Peyer's patch (tissue), 4 donors: Measurements from ENCODE around the gene PHF2.

ENCODE experiments used
- POLR2A ChIP-seq, 2 donors: fragments of 450-650 bp; IDR thresholded peaks; one replicate each; pipeline ENCODE4 v1.5.1; 2017; ENCODE audit warnings: antibody characterized with exemption in 2 of 2, mild to moderate bottlenecking in 2 of 2, moderate library complexity in 2 of 2
- TF ChIP-seq, protein P1 (sequence below), 6 experiments: fragments of 450-650 bp in 4 of 6; fragments of 200-600 bp in 2 of 6; sonication (generic) in 1 of 6; IDR thresholded peaks; one replicate each; pipeline ENCODE4 v1.5.1; 2017 to 2019; ENCODE audit warnings: antibody characterized with exemption in 6 of 6, mild to moderate bottlenecking in 3 of 6, moderate library complexity in 1 of 6

DNA sequence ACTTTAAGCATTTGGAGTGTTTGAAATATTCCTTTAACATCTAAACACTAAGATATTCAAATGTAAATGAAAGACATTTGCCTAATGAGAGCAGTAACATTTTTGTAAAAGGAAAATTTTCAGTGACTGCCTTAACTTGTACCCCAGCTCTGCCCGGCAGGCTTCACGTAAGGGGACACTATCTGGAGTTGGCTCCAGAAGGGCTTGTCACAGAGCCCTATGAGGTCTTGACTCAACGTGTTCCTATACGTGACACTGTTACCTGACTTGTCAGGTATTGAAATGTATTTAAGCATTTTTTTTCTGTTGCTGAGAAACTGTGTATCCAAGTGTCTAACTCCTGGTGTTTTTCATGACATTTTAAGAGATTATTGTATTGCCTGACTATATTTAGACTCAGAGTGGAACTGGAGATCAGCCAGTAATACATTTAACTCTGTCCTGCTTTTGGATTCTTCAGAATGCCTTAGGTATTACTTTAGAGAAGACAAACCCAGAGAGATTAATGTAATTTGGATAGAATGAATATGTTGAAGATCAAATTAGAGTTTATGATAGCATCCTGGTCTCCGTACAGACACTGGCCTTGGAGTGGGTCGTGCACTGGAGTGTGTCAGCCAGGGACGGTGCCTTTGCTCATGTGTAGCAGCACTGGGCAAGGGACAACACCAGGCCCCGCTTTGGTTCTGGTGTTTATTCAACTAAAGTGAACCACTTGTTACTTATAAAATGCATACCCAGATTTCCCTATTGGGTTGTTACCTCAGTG is 34.6 kb upstream of the PHF2 start:
- TF ChIP-seq, protein P1, sequence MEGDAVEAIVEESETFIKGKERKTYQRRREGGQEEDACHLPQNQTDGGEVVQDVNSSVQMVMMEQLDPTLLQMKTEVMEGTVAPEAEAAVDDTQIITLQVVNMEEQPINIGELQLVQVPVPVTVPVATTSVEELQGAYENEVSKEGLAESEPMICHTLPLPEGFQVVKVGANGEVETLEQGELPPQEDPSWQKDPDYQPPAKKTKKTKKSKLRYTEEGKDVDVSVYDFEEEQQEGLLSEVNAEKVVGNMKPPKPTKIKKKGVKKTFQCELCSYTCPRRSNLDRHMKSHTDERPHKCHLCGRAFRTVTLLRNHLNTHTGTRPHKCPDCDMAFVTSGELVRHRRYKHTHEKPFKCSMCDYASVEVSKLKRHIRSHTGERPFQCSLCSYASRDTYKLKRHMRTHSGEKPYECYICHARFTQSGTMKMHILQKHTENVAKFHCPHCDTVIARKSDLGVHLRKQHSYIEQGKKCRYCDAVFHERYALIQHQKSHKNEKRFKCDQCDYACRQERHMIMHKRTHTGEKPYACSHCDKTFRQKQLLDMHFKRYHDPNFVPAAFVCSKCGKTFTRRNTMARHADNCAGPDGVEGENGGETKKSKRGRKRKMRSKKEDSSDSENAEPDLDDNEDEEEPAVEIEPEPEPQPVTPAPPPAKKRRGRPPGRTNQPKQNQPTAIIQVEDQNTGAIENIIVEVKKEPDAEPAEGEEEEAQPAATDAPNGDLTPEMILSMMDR (IDR thresholded peaks at IDR 0.05): no peak
- no peak for TF ChIP-seq POLR2A (IDR thresholded peaks at IDR 0.05)
